Stomach (tissue), 9 donors: Measurements from ENCODE around the gene BPIFB1. TPM values are rescaled to one million over a fixed set of nuclear protein-coding genes. Genes with fewer than 3 reads are reported as not detected.

Experiments used
- DNase-seq, 2 donors: peaks; one replicate each; pipeline versions ENCODE4 v3.0.0 to v3.0.0-alpha.2; 2013 to 2019
- H3K27ac ChIP-seq, 5 donors: fragments of 200-600 bp in 4 of 5; sonication (generic) in 4 of 5; one replicate each; pipeline ENCODE4 v1.5.1; 2013 to 2019; ENCODE audit warnings: mild to moderate bottlenecking in 1 of 5, moderate library complexity in 1 of 5
- H3K27me3 ChIP-seq, 3 donors: fragments of 200-600 bp; sonication (generic); one replicate each; pipeline ENCODE4 v1.5.1; 2017 to 2019; ENCODE audit warnings: mixed run types in 1 of 3
- H3K36me3 ChIP-seq, 4 donors: fragments of 200-600 bp; sonication (generic); 1 replicate in 3 of 4; 2 replicates in 1 of 4; pipeline ENCODE4 v1.5.1; 2016 to 2019
- H3K4me1 ChIP-seq, 4 donors: fragments of 200-600 bp; sonication (generic); one replicate each; pipeline ENCODE4 v1.5.1; 2016 to 2019
- H3K4me3 ChIP-seq, 4 donors: fragments of 200-600 bp; sonication (generic) in 3 of 4; one replicate each; pipeline ENCODE4 v1.5.1; 2016 to 2019; ENCODE audit warnings: mild to moderate bottlenecking in 1 of 4
- H3K9me3 ChIP-seq, 4 donors: fragments of 200-600 bp; sonication (generic); one replicate each; pipeline ENCODE4 v1.5.1; 2016 to 2019
- CTCF ChIP-seq, 7 experiments: fragments of 450-650 bp in 4 of 7; fragments of 200-600 bp in 3 of 7; sonication (generic) in 3 of 7; IDR thresholded peaks; one replicate each; pipeline ENCODE4 v1.5.1; 2016 to 2019; ENCODE audit warnings: antibody characterized with exemption in 7 of 7, control low read depth in 2 of 7, mild to moderate bottlenecking in 1 of 7
- EP300 ChIP-seq: sonication (generic); formaldehyde crosslinking; IDR thresholded peaks from one replicate; pipeline ENCODE4 v1.6.1; 2017; ENCODE audit warnings: antibody characterized with exemption
- POLR2A ChIP-seq, 4 donors: fragments of 450-650 bp; IDR thresholded peaks; one replicate each; pipeline ENCODE4 v1.6.1; 2016; ENCODE audit warnings: antibody characterized with exemption in 4 of 4, control low read depth in 2 of 4, mild to moderate bottlenecking in 1 of 4, moderate library complexity in 1 of 4
- POLR2AphosphoS5 ChIP-seq, 3 donors: sonication (generic); formaldehyde crosslinking; IDR thresholded peaks; one replicate each; pipeline ENCODE4 v1.6.1; 2016; ENCODE audit warnings: antibody characterized with exemption in 3 of 3
- WGBS, 5 donors: extraction: QIAGEN DNeasy Blood & Tissue Kit in 3 of 5; methylation state at CpG; one replicate each; pipeline versions ENCODE4 v1.1.5 to v1.1.7; 2013 to 2018; 5-methylcytosine and 5-hydroxymethylcytosine counted together
- intact Hi-C: fragments of 100-400 bp; cut with DNase I; formaldehyde crosslinking; loops from one replicate; pipeline ENCODE4 v1.15.1; 2023; ENCODE audit warnings: low total_unique reads
- polyA plus RNA-seq, 3 donors: library from polyadenylated mRNA; stranded (reverse); fragments of 200-250 nt; gene quantifications; one replicate each; pipeline ENCODE4 v1.2.3, GENCODE V29; 2013
- total RNA-seq, 5 donors: library from RNA; depleted of rRNA; stranded (reverse); fragments of >200 nt; gene quantifications; one replicate each; pipeline versions ENCODE4 v1.1.0 to v1.2.3, GENCODE V29; 2014 to 2016
- donor health status: healthy with polysubstance abuse.
- donor health status: Bipolar disorder and iron deficiency.
- donor health status: healthy.

The BPIFB1 gene
- total and polyA plus RNA-seq, 8 donors = 2.3 to 169 (median 37.9) TPM; not detected in 1

- intact Hi-C loops = no loop called here
- peak overlapping the region in 3 of 5 donors; percentile 37 to 79 (median 60) for H3K27ac ChIP-seq
- H3K4me3 ChIP-seq = no peak overlapping the region
- H3K4me1 ChIP-seq = peaks cover 8 to 19% (median 10%) of the 10 kb centered on the region in 4 donors
- H3K36me3 ChIP-seq = no peaks in the 10 kb centered on the region
- no peak for DNase-seq
- peaks cover 0 to 28% (median 0%) of the 10 kb centered on the region in 3 donors for H3K27me3 ChIP-seq
- WGBS, 5 donors = 43 to 61% (median 59%) methylated on average over 1 to 3 of the region's 3 CpGs
- no peaks in the 10 kb centered on the region for H3K9me3 ChIP-seq
- TF ChIP-seq POLR2AphosphoS5 (IDR thresholded peaks at IDR 0.05) (no peak), CTCF (IDR thresholded peaks at IDR 0.05) (no peak), EP300 (no peak), POLR2A (IDR thresholded peaks at IDR 0.05) (no peak)
Measured at GRCh38 chr20:33275871-33276270, 7.1 kb upstream of the BPIFB1 start.

- intact Hi-C loops = no loop called here
- H3K36me3 ChIP-seq = no peaks in the 10 kb centered on the region
- H3K27ac ChIP-seq = peak overlapping the region in 4 of 5 donors; percentile 4 to 79 (median 48)
- DNase-seq = peak in 1 of 2 donors; percentile 39
- peaks cover 8 to 19% (median 10%) of the 10 kb centered on the region in 4 donors for H3K4me1 ChIP-seq
- WGBS, 5 donors = 74 to 76% (median 75%) methylated on average over 10 to 12 of the region's 12 CpGs
- H3K27me3 ChIP-seq = peaks cover 0 to 34% (median 0%) of the 10 kb centered on the region in 3 donors
- H3K9me3 ChIP-seq = no peaks in the 10 kb centered on the region
- H3K4me3 ChIP-seq = no peak overlapping the region
- no peak for TF ChIP-seq POLR2AphosphoS5 (IDR thresholded peaks at IDR 0.05)
- no peak for TF ChIP-seq POLR2A (IDR thresholded peaks at IDR 0.05)
- no peak for TF ChIP-seq EP300
- no peak for TF ChIP-seq CTCF (IDR thresholded peaks at IDR 0.05)
Measured at GRCh38 chr20:33276303-33277113, 6.5 kb upstream of the BPIFB1 start.

- Histone ChIP-seq H3K4me1 (peaks cover 8 to 19% (median 10%) of the 10 kb centered on the region in 4 donors), H3K27me3 (peaks cover 0 to 44% (median 0%) of the 10 kb centered on the region in 3 donors), H3K4me3 (no peak overlapping the region), H3K36me3 (no peaks in the 10 kb centered on the region), H3K9me3 (no peaks in the 10 kb centered on the region), H3K27ac (peak overlapping the region; percentile 4 to 85 (median 79))
- peak; percentile 73 to 89 for DNase-seq
- TF ChIP-seq POLR2AphosphoS5 (IDR thresholded peaks at IDR 0.05) (peak in 1 of 3 donors; percentile 59), CTCF (IDR thresholded peaks at IDR 0.05) (no peak)
- 24 to 39% (median 30%) methylated on average over 13 of the region's 13 CpGs for WGBS, 5 donors
- intact Hi-C loops = no loop called here
Measured at GRCh38 chr20:33277471-33278441, 5.3 kb upstream of the BPIFB1 start.

GRCh38 chr20:33278700-33279099 is 4.3 kb upstream of the BPIFB1 start:
- Histone ChIP-seq H3K4me1 (peaks cover 8 to 17% (median 12%) of the 10 kb centered on the region in 4 donors), H3K27ac (peak overlapping the region; percentile 6 to 79 (median 44)), H3K27me3 (peaks cover 0 to 53% (median 0%) of the 10 kb centered on the region in 3 donors), H3K4me3 (no peak overlapping the region), H3K9me3 (no peaks in the 10 kb centered on the region), H3K36me3 (no peaks in the 10 kb centered on the region)
- TF ChIP-seq POLR2AphosphoS5 (IDR thresholded peaks at IDR 0.05) (no peak), CTCF (IDR thresholded peaks at IDR 0.05) (no peak), POLR2A (IDR thresholded peaks at IDR 0.05) (no peak), EP300 (no peak)
- intact Hi-C loops = no loop called here
- no peak for DNase-seq
- 54 to 73% (median 64%) methylated on average over 3 of the region's 3 CpGs for WGBS, 5 donors
